ENCODE results near the gene GLRA3.
A peak's percentile ranks its signal among the peaks of the same experiment; 100 is the strongest.
"Not testable (repeated sequence)": the region's sequence is repeated elsewhere in the genome, so short reads cannot be mapped to it uniquely, and the experiment has no call there.

The GLRA3 gene

GRCh38 chr4:174650711-174651355 is 178.2 kb downstream of the GLRA3 start:
- no peak for DNase-seq

- DNase-seq = no peak
Observed at GRCh38 chr4:174648812-174649211, 180.2 kb downstream of the GLRA3 start.

GRCh38 chr4:174646326-174646725 is 182.7 kb downstream of the GLRA3 start:
- DNase-seq = no peak

DNA sequence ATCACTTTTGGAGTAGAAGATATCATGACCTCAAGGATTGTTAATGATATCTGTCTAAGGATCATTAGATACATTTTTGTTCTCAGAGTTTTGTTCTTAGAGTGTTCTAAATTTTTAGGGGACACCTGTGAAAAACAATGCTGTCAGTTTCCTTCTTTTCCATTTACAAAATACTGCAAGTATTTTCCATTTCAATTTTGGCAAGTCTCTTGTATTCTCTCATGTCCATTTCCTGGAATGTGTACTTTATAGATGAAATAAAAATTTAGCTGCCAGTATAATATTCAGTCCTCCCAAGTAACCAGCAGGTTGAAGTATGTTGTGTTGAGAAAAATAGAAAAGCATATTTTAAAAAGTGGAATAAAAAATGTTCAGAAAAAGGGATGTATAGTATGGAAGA is 188.9 kb downstream of the GLRA3 start:
- no peak for DNase-seq

DNA sequence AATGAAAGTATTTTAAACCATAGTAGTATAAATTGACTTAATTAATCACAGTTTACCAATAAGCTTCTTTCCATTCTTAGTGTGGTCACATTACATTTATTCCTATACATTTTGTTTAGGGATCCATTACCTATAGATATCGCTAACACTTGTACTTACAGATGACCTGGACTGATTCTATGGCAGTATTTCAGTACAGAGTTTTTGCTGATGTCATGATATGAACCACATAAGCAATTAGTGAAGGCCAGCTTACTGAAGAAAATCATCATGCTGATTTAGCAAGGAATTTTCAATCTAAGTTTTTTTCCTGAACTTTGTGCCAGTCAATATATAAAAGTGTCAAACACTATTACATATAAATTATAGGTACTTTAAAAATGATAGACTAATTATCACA is 193.3 kb downstream of the GLRA3 start:
- DNase-seq = no peak

- no peak for DNase-seq
Observed at GRCh38 chr4:174633399-174633798, 195.6 kb downstream of the GLRA3 start.

DNA sequence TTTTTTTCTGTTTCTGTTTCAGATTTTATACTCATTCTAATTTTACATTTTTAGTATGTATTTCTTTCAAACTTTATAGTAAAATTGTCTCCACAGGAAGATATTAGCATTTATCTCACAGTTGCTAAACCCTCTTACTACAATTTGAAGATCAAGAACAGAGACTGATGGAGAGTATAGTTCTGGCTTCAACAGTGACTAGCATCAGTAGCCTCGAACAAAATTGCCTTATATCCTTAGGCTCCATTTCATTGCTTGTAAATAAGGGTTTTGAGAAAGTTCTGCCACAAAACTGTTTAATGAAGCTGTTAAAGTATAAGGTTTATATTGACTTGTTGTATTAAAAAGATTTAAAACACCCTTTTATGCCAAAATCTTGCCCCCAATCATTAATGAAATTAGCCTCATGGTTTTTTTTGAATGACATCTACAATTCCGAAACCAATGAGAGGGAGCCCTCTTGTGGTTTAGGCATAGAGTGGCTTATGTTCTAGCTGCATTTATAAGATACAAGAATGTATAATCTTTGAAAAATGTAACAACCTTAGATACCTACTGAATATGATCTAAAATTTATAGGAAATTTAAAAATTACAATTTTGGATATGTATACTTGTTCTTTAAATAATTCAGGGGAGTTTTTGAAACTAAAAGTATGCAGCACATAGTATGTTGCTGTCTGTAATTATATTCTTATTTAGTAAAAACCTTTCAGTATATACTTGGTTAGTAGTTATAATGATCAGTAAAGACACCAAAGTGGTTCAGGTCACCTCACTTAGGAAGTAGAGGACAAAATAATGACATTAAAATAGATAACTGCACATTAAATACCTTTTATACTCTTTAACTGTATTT is 196.9 kb downstream of the GLRA3 start:
- DNase-seq = peak in 1 of 5 experiments; percentile 31

DNA sequence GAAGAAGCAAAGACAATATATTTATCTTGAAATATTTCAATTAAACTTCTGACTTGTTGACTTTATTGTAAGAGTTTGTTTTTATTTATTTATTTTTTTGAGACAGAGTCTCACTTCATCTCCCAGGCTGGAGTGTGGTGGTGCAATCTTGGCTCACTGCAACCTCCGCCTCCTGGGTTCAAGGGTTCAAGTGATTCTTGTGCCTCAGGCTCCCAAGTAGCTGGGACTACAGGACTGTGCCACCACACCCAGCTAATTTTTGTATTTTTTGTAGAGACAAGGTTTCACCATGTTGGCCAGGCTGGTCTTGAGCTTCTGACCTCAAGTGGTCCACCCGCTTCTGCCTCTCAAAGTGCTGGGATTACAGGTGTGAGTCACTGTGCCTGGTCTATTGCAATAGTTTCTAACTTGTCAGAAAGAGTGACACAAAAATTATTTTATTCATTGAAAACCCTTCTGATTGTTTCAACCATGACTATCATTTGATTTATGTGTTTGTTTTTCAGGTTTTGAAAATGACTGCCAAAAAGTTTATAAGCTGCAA is 199.1 kb downstream of the GLRA3 start:
- not testable (repeated sequence) for DNase-seq

GRCh38 chr4:174629265-174629664 is 199.8 kb downstream of the GLRA3 start:
- no peak for DNase-seq

DNA sequence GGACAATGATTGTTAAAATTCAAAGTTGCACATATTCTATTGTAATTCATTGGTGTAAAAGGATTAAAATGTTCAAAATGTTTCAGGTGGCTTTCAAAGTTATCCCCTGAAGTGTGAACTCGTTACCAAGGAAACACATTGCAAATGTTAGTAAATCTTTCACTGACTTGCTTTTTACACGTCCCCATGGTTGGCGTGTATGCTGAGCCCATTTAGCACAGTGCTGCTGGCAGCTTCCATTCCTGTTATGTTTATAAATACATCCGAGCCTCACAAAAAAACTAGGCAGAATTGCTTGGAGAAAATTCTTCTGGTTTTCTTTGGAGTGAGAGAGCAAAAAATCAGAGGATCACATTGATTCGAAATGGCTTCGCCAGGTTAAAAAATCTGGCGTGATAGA is 200.9 kb downstream of the GLRA3 start:
- no peak for DNase-seq

- no peak for DNase-seq
Observed at GRCh38 chr4:174627473-174627872, 201.6 kb downstream of the GLRA3 start.

- no peak for DNase-seq
Observed at GRCh38 chr4:174626342-174627008, 202.6 kb downstream of the GLRA3 start.

- DNase-seq = no peak
Observed at GRCh38 chr4:174616661-174617060, 212.4 kb downstream of the GLRA3 start.

DNA sequence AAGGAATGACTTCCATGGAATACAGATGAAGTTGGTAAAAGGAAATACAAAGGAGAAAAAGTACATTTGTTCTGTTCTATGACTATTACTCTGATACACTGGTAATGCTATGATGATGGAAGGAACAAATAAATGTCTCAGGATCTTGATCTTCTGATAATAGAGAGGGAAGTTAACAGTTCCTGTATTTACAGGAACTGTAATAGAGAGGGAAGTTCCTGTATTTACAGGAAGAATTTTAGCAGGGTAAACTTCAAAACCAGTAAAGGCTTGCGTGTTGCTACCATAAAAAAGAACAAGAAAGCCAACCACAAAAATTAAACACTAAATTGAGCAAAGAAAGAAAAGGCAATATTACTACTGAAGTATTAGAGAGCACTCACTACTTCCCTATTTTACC is 215.1 kb downstream of the GLRA3 start:
- no peak for DNase-seq

GRCh38 chr4:174611792-174612191 is 217.3 kb downstream of the GLRA3 start:
- no peak for DNase-seq

DNA sequence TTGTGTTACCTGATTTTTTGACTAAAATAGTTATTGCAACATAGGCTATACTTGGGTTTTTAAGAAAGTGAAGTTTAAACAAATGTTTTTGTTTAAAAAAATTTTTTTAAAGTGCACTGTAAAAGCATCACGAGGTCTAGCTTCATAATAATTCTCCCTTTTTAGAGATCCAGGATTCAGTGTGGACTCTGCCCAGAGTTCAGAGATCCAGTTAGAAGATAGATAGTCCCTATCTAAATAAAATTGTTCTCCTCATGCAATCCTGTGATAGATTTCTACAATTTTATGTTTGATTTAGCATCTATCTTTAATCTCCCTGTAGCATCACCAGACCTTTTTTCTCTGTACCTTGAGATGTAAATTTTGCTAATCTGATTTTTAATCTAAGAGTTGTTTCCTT is 221.3 kb downstream of the GLRA3 start:
- DNase-seq = no peak

GRCh38 chr4:174604198-174604597 is 224.8 kb downstream of the GLRA3 start:
- DNase-seq = no peak

- no peak for DNase-seq
Observed at GRCh38 chr4:174600391-174600790, 228.7 kb downstream of the GLRA3 start.

DNA sequence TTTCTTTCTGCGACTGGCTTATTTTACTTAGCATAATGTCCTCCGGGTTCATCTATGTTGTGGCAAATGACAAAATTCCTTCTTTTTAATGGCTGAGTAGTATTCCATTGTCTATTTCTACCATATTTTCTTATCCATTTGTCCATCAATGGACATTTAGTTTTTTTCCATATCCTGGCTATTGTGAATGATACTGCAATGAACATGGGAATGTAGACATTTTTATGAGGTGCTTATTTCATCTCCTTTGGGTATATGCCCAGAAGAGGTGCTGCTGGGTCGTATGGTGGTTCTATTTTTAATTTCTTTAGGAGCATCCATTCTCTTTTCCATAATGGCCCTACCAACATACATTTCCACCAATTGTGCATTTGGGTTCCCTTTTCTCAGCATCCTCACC is 230.2 kb downstream of the GLRA3 start:
- no peak for DNase-seq

DNA sequence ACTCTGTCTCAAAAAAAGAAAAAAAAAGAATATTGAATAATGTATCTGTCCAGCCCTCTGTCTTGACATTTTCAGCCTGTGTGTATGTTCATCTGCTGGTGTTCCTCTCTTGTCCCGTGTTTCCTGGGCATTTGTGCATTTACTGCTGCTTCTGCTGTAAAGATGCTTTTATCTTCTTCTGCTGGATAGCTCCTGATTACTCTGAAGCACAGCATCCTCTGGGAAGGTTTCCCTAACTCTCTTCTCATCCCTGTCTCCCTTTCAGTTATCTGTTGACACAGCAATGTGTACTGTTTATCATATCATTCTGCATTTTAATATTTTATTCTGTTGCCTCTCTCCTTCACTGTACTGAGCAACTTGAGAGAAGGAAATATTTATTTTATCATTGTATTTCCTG is 232.5 kb downstream of the GLRA3 start:
- DNase-seq = no peak

DNA sequence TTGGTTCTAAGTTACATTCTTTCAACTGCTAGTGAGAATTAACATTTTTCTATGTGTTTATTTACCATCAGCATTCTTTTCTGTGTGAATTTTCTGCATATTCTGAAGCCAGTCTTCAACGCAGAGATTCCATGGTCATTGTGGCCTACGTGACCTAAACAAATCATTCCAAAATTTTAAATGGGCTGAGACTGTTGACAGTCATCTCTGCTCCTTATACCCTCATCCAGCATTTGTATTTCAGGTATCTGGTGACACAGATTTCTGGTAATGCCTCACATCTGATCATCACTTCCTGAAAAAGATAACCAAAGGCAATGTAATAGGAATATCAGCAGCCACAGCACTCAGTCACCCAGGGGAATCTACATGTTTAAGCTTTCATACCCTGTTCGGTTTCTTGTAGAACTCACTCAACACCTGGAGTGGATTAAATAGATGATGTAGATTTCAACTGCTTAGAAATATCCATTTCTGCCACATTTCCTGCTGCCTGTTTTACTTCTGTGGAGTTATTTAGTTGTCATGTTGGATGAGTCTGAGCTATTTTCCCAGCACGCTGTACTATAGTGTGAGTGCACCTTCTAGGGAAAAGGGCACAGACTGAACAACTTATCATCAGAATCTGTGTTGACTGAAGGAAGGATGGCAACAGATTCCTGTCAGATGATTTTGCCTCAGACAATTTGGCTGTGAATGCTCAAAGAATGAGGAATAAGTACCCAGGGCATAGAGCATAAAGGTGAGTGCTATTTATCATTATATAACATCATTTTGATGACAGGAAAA is 233.7 kb downstream of the GLRA3 start:
- DNase-seq = no peak

DNA sequence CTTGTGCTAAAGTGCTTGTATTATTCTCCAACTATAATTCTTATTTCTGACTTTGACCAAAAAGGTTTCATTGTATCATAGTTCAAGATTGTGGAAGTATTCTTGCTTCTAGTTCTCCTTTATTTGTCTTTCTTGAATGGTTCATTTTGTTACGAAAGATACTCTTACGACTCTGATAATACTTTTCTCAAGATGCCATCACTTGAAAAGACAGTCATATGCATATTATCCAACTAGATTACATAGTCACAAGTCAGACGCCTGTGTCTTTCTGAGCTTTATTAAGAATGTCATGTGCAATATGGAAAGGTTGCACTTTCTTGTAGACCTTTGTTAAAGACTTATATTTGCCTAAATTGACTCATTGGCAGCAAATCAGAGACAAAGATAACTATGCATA is 235.3 kb downstream of the GLRA3 start:
- no peak for DNase-seq

DNA sequence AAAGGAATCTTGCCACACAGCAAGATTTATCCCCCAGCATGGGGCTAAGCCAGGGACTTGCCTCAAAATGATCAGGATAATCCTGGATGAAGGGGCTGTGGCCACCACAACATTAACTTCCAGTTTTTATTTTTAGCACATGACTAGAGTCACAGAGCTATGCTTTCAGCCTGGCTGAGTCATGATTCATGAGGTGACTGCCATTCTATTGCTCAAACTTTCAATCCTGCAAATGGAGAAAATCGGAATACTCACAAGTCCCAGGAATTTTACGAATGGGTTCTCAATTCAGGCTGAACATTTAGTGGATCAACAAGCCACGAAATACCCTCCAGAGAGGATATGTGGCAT is 236.1 kb downstream of the GLRA3 start:
- no peak for DNase-seq
